ENCODE data around the gene FAM193B. TPM values are rescaled to one million over a fixed set of nuclear protein-coding genes. Genes with fewer than 3 reads are reported as not detected.

Gene FAM193B
- total RNA-seq, 1 donor from 2014 or later: 227 TPM

GRCh38 chr5:177502886-177503285 lies 51.5 kb downstream of the FAM193B start:
- peak overlapping the region; percentile 60 for H3K4me3 Mint-ChIP-seq (ENCODE audit: unreplicated experiment)
- DNase-seq: no peak
- no peak for TF ChIP-seq CTCF (IDR thresholded peaks at IDR 0.05; ENCODE audit: partially characterized antibody, unreplicated experiment)

DNA sequence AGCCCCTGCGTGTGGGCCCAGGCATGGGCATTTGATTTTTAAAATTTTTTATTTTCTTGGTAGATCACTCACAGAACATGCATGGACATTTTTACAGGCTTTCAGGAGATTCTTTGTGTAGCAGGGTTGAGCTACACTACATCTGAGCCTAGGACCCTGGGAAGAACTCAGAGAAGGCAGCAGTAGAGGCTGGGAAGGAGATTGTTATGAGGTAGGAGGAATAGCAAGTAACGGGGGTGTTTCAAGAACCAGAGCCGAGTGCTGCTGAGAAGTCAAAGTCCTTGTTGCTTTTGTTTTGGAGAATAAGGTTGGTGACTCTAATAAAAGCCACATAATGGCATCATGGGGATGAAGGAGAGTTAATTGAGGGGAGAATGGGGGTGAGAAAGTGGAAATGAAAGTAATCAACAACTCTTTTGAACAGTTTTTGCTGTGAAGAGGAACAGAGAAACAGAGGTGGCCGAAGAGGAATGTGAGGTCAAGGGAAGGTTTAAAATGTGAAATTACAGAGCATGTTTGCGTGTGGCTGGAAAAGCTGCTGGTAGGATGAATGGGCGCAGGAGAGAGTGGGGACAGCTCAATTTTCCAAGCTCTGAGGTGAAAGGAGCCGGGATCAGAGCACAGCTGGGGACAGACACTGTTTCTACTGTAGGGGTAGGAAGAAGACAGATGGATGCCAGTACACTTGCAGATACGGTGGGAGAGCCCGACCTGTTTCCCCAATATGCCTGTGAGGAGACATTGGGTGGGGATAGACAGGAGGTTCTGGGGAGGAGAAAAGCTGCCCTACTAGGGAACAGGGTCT lies 52.3 kb downstream of the FAM193B start:
- Mint-ChIP-seq H3K4me1 (ENCODE audit: low read depth, unreplicated experiment) (peaks cover 38% of the 10 kb centered on the region), H3K27me3 (ENCODE audit: unreplicated experiment) (peaks cover 20% of the 10 kb centered on the region), H3K27ac (ENCODE audit: unreplicated experiment) (peak overlapping the region; percentile 95), H3K4me3 (ENCODE audit: unreplicated experiment) (peak overlapping the region; percentile 60), H3K9me3 (ENCODE audit: unreplicated experiment) (peaks cover 20% of the 10 kb centered on the region), H3K36me3 (ENCODE audit: unreplicated experiment) (no peaks in the 10 kb centered on the region)
- no peak for DNase-seq
- no peak for TF ChIP-seq CTCF (IDR thresholded peaks at IDR 0.05; ENCODE audit: partially characterized antibody, unreplicated experiment)

More at GRCh38 chr5:177502886-177503285, 51.5 kb downstream of the FAM193B start:
- Mint-ChIP-seq H3K27ac (ENCODE audit: unreplicated experiment) (peak overlapping the region; percentile 95), H3K36me3 (ENCODE audit: unreplicated experiment) (no peaks in the 10 kb centered on the region), H3K4me1 (ENCODE audit: low read depth, unreplicated experiment) (peaks cover 38% of the 10 kb centered on the region), H3K9me3 (ENCODE audit: unreplicated experiment) (peaks cover 20% of the 10 kb centered on the region), H3K27me3 (ENCODE audit: unreplicated experiment) (peaks cover 22% of the 10 kb centered on the region)

DNA sequence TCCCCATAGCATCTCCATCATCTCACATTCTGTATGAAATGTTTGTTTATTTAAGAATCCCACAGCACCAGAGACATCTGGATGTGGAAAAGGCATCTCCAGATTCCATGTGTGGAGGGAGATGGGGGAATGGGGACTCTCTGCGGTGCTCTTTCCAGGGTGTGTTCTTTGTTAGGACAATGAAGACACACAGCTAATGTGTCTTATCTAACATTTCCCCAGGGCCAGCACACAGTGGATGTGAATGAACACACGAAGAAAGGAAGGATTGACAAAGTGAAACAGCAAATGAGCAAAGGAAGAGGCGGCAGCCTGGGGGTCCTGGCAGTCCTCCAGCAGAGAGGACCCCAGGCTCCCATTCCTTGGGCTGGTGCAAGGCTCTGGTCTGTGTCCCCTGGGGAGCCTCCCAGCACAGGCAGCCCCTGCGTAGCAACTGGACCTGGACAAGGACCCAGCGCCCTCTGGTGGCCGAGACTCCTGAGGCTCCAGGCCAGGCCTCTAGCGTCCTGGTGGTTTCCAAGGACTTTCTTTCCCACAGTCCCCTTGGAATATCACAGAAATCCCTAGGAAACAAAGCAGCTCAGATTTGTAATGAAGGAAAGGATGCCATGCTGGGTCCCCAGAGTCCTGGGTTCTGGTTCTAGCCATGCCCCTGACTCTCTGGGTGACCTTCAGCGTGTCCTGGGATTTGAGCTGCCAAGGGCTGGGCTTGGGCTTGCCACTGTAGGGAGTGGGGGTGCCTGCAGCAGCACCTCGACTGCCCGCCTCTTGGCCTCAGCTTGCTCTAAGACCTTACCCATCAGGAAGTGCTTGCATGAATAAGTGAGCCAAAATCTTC lies 53.5 kb downstream of the FAM193B start:
- Mint-ChIP-seq H3K4me3 (ENCODE audit: unreplicated experiment) (peak overlapping the region; percentile 59), H3K4me1 (ENCODE audit: low read depth, unreplicated experiment) (peaks cover 38% of the 10 kb centered on the region)
- DNase-seq: peak; percentile 99

GRCh38 chr5:177499842-177500241 lies 54.5 kb downstream of the FAM193B start:
- H3K4me1 Mint-ChIP-seq (ENCODE audit: low read depth, unreplicated experiment): peaks cover 38% of the 10 kb centered on the region
- peak overlapping the region; percentile 66 for H3K4me3 Mint-ChIP-seq (ENCODE audit: unreplicated experiment)
- peaks cover 16% of the 10 kb centered on the region for H3K9me3 Mint-ChIP-seq (ENCODE audit: unreplicated experiment)
- no peak for DNase-seq
- no peak for TF ChIP-seq CTCF (IDR thresholded peaks at IDR 0.05; ENCODE audit: partially characterized antibody, unreplicated experiment)
- peaks cover 17% of the 10 kb centered on the region for H3K27me3 Mint-ChIP-seq (ENCODE audit: unreplicated experiment)
- H3K36me3 Mint-ChIP-seq (ENCODE audit: unreplicated experiment): no peaks in the 10 kb centered on the region
- H3K27ac Mint-ChIP-seq (ENCODE audit: unreplicated experiment): no peak overlapping the region

More for the DNA sequence above, 53.5 kb downstream of the FAM193B start:
- H3K27ac Mint-ChIP-seq (ENCODE audit: unreplicated experiment): peak overlapping the region; percentile 78
- H3K36me3 Mint-ChIP-seq (ENCODE audit: unreplicated experiment): no peaks in the 10 kb centered on the region
- H3K9me3 Mint-ChIP-seq (ENCODE audit: unreplicated experiment): peaks cover 20% of the 10 kb centered on the region
- peak; percentile 88 for TF ChIP-seq CTCF (IDR thresholded peaks at IDR 0.05; ENCODE audit: partially characterized antibody, unreplicated experiment)
- peaks cover 17% of the 10 kb centered on the region for H3K27me3 Mint-ChIP-seq (ENCODE audit: unreplicated experiment)
